Measurements from ENCODE around the gene MAN2A1. TPM values are rescaled to one million over a fixed set of nuclear protein-coding genes. Genes with fewer than 3 reads are reported as not detected.

Gene MAN2A1
- total RNA-seq, 1 experiment from 2014 or later, result 21.8 TPM

- POLR2A ChIA-PET (ENCODE audit: unreplicated experiment), result no interaction called here
These were observed 13.4 kb downstream of the MAN2A1 start for GRCh38 chr5:109703166-109703565.

GRCh38 chr5:109703829-109704228 lies 14.1 kb downstream of the MAN2A1 start:
- POLR2A ChIA-PET (ENCODE audit: unreplicated experiment), result no interaction called here
- TF ChIP-seq EZH2 (IDR thresholded peaks at IDR 0.05; ENCODE audit: low read length, unreplicated experiment) (no peak), CTCF (conservative IDR thresholded peaks at IDR 0.05; ENCODE audit: low read depth, low read length) (no peak), EZH2phosphoT487 (IDR thresholded peaks at IDR 0.05; ENCODE audit: borderline replicate concordance, low read length) (no peak)
- peaks cover 74% of the 10 kb centered on the region for H3K79me2 ChIP-seq (ENCODE audit: low read length)
- H3K4me3 ChIP-seq (ENCODE audit: low read length), result no peak overlapping the region
- H3K9ac ChIP-seq (ENCODE audit: low read length), result no peak overlapping the region
- ATAC-seq, result no peak
- no peaks in the 10 kb centered on the region for H3K27me3 ChIP-seq (ENCODE audit: low read length)
- H3F3A ChIP-seq (ENCODE audit: low read length, unreplicated experiment), result no peaks in the 10 kb centered on the region
- H2AFZ ChIP-seq (ENCODE audit: low read length), result no peak overlapping the region
- H4K20me1 ChIP-seq (ENCODE audit: low read length), result no peaks in the 10 kb centered on the region
- H3K4me1 ChIP-seq (ENCODE audit: insufficient read depth, low read length), result peaks cover 8% of the 10 kb centered on the region; the same call in 1 of the 2 replicates
- intact Hi-C loops (cut with micrococcal nuclease), result no loop called here
- DNase-seq, result no peak
- H3K9me3 ChIP-seq (ENCODE audit: low read length), result no peaks in the 10 kb centered on the region
- no peak overlapping the region for H3K4me2 ChIP-seq (ENCODE audit: low read length)
- no peak overlapping the region for H3K27ac ChIP-seq (ENCODE audit: low read length)
- H3K36me3 ChIP-seq (ENCODE audit: low read depth, low read length), result no peaks in the 10 kb centered on the region
- BruUV-seq (replicated peaks), result no TSS peak
- H3K9me2 ChIP-seq (replicated peaks; ENCODE audit: low read length), result no peaks in the 10 kb centered on the region
- CTCF ChIA-PET, result no interaction called here

More at GRCh38 chr5:109703166-109703565, 13.4 kb downstream of the MAN2A1 start:
- CTCF ChIA-PET, result no interaction called here
- H3K4me3 ChIP-seq (ENCODE audit: low read length), result no peak overlapping the region
- peaks cover 8% of the 10 kb centered on the region; the same call in 1 of the 2 replicates for H3K4me1 ChIP-seq (ENCODE audit: insufficient read depth, low read length)
- H3K4me2 ChIP-seq (ENCODE audit: low read length), result no peak overlapping the region
- no peaks in the 10 kb centered on the region for H3K27me3 ChIP-seq (ENCODE audit: low read length)
- ATAC-seq (no peak), DNase-seq (no peak)
- H4K20me1 ChIP-seq (ENCODE audit: low read length), result no peaks in the 10 kb centered on the region
- H3K9me3 ChIP-seq (ENCODE audit: low read length), result no peaks in the 10 kb centered on the region
- no peaks in the 10 kb centered on the region for H3K36me3 ChIP-seq (ENCODE audit: low read depth, low read length)
- no peak overlapping the region for H3K9ac ChIP-seq (ENCODE audit: low read length)
- H2AFZ ChIP-seq (ENCODE audit: low read length), result no peak overlapping the region
- intact Hi-C loops (cut with micrococcal nuclease), result no loop called here
- H3K9me2 ChIP-seq (replicated peaks; ENCODE audit: low read length), result no peaks in the 10 kb centered on the region
- H3K79me2 ChIP-seq (ENCODE audit: low read length), result peaks cover 81% of the 10 kb centered on the region
- H3F3A ChIP-seq (ENCODE audit: low read length, unreplicated experiment), result no peaks in the 10 kb centered on the region
- BruUV-seq (replicated peaks), result no TSS peak
- no peak for TF ChIP-seq EZH2 (IDR thresholded peaks at IDR 0.05; ENCODE audit: low read length, unreplicated experiment)
- H3K27ac ChIP-seq (ENCODE audit: low read length), result no peak overlapping the region

- Histone ChIP-seq H2AFZ (ENCODE audit: low read length) (no peak overlapping the region), H3K27me3 (ENCODE audit: low read length) (no peaks in the 10 kb centered on the region), H3K9me2 (replicated peaks; ENCODE audit: low read length) (no peaks in the 10 kb centered on the region), H3K79me2 (ENCODE audit: low read length) (peaks cover 70% of the 10 kb centered on the region), H3F3A (ENCODE audit: low read length, unreplicated experiment) (no peaks in the 10 kb centered on the region), H3K36me3 (ENCODE audit: low read depth, low read length) (no peaks in the 10 kb centered on the region), H3K4me2 (ENCODE audit: low read length) (no peak overlapping the region), H3K4me1 (ENCODE audit: insufficient read depth, low read length) (peaks cover 8% of the 10 kb centered on the region; the same call in 1 of the 2 replicates), H4K20me1 (ENCODE audit: low read length) (no peaks in the 10 kb centered on the region), H3K4me3 (ENCODE audit: low read length) (no peak overlapping the region), H3K27ac (ENCODE audit: low read length) (no peak overlapping the region), H3K9ac (ENCODE audit: low read length) (no peak overlapping the region), H3K9me3 (ENCODE audit: low read length) (no peaks in the 10 kb centered on the region)
- CTCF ChIA-PET, result no interaction called here
- no peak for DNase-seq
- intact Hi-C loops (cut with micrococcal nuclease), result no loop called here
- no peak for ATAC-seq
- BruUV-seq (replicated peaks), result no TSS peak
- POLR2A ChIA-PET (ENCODE audit: unreplicated experiment), result no interaction called here
- TF ChIP-seq EZH2 (IDR thresholded peaks at IDR 0.05; ENCODE audit: low read length, unreplicated experiment) (no peak), EZH2phosphoT487 (IDR thresholded peaks at IDR 0.05; ENCODE audit: borderline replicate concordance, low read length) (no peak)
These were observed 14.7 kb downstream of the MAN2A1 start for GRCh38 chr5:109704282-109704952.
